HG02870 (cell line): ENCODE data around the gene MNAT1.

ENCODE experiments used
- ATAC-seq: cut with Tn5 transposase; IDR thresholded peaks from one replicate; pipeline ENCODE4 v1.9.1; 2021; ENCODE audit warnings: mild to moderate bottlenecking, moderate library complexity; ENCODE audit not compliant: unreplicated experiment

The MNAT1 gene

GRCh38 chr14:60956632-60957031, 222.1 kb downstream of the MNAT1 start:
- no peak for ATAC-seq

- ATAC-seq: no peak
These were observed 223.6 kb downstream of the MNAT1 start for GRCh38 chr14:60958146-60958545.

GRCh38 chr14:60963761-60964160, 229.2 kb downstream of the MNAT1 start:
- ATAC-seq: no peak

GRCh38 chr14:60964904-60965303, 230.3 kb downstream of the MNAT1 start:
- no peak for ATAC-seq

- ATAC-seq: no peak
These were observed 230.8 kb downstream of the MNAT1 start for GRCh38 chr14:60965402-60965801.

GRCh38 chr14:60968099-60968498, 233.5 kb downstream of the MNAT1 start:
- no peak for ATAC-seq

GRCh38 chr14:60968671-60969070, 234.1 kb downstream of the MNAT1 start:
- no peak for ATAC-seq

GRCh38 chr14:60970146-60970545, 235.6 kb downstream of the MNAT1 start:
- ATAC-seq: no peak

GRCh38 chr14:60971271-60971670, 236.7 kb downstream of the MNAT1 start:
- ATAC-seq: no peak

- ATAC-seq: no peak
These were observed 237.7 kb downstream of the MNAT1 start for GRCh38 chr14:60972295-60972694.

- ATAC-seq: no peak
These were observed 238.5 kb downstream of the MNAT1 start for GRCh38 chr14:60973070-60973469.

GRCh38 chr14:60974090-60974651, 239.6 kb downstream of the MNAT1 start:
- ATAC-seq: no peak

- no peak for ATAC-seq
These were observed 241.0 kb downstream of the MNAT1 start for GRCh38 chr14:60975551-60975950.

- ATAC-seq: no peak
These were observed 243.3 kb downstream of the MNAT1 start for GRCh38 chr14:60977847-60978246.

- ATAC-seq: peak; percentile 82
These were observed 246.5 kb downstream of the MNAT1 start, which contains the start of the genes SLC38A6 and TRMT5 for GRCh38 chr14:60980811-60981632. TSS of gene SLC38A6 (plus strand) at chr14:60981245. CDS start at chr14:60981278, 33 bp downstream. TSS of gene TRMT5 (minus strand) at chr14:60981079. CDS start at chr14:60980973, 106 bp downstream.

- peak; percentile 23 for ATAC-seq
These were observed 247.3 kb downstream of the MNAT1 start for GRCh38 chr14:60981633-60982455.

GRCh38 chr14:60984196-60984595, 249.6 kb downstream of the MNAT1 start:
- ATAC-seq: no peak

GRCh38 chr14:60986500-60986899, 251.9 kb downstream of the MNAT1 start:
- no peak for ATAC-seq

- no peak for ATAC-seq
These were observed 255.0 kb downstream of the MNAT1 start for GRCh38 chr14:60989599-60989998.

- no peak for ATAC-seq
These were observed 264.1 kb downstream of the MNAT1 start for GRCh38 chr14:60998617-60999016.

GRCh38 chr14:60999536-60999935, 265.0 kb downstream of the MNAT1 start:
- no peak for ATAC-seq
